NCI-H345 treated with DMSO at 0.1 percent for 48 hours (cell line): ENCODE data around the gene ANAPC10.
"Not testable (repeated sequence)": the region's sequence is repeated elsewhere in the genome, so short reads cannot be mapped to it uniquely, and the experiment has no call there.

Experiments
- DNase-seq: peaks from one replicate; lab custom pipeline; 2025; ENCODE audit not compliant: unreplicated experiment; lab: John Stamatoyannopoulos, UW

The ANAPC10 gene

DNA sequence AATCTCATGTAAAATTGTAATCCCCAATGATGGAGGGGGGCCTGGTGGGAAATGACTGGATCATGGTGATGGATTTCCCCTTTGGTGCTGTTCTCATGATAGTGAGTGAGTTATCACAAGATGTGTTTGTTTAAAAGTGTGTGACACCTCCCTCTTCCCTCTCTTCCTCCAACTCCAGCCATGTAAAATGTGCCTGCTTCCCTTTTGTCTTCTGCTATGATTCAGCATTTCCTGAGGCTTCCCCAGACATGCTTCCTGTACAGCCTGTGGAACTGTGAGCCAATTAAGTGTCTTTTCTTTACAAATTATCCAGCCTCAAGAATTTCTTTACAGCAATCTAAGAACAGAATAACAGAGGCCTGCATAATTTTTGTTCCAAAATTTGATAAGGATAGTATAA lies 85.2 kb downstream of the ANAPC10 start:
- DNase-seq, result no peak

DNA sequence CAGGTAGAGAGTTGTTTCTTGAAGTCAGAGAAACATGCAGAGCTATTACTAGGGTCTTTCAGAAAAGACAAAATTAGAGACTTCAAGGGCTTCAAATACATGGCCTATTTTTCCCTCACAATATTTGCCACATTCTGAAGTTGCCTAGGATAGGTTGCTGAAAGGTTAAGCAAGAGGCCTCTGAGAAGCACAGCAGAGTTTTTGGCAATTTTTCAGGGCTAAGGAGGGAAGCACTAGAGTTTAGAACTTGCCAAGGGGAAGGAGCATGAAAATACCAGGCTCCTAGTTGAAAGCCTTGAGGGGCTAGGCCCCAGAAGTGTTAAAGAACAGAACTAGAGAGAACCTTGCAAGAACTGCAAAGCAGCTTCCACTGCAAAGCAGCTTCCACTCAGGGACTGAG lies 86.4 kb downstream of the ANAPC10 start:
- DNase-seq, result no peak

DNA sequence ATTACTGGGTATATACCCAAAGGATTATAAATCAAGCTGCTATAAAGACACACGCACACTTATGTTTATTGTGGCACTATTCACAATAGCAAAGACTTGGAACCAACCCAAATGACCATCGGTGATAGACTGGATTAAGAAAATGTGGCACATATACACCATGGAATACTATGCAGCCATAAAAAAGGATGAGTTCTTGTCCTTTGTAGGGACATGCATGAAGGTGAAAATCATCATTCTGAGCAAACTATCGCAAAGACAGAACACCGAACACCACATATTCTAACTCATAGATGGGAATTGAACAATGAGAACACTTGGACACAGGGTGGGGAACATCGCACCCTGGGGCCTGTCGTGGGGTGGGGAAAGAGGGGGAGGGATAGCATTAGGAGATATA lies 87.7 kb downstream of the ANAPC10 start:
- not testable (repeated sequence) for DNase-seq

DNA sequence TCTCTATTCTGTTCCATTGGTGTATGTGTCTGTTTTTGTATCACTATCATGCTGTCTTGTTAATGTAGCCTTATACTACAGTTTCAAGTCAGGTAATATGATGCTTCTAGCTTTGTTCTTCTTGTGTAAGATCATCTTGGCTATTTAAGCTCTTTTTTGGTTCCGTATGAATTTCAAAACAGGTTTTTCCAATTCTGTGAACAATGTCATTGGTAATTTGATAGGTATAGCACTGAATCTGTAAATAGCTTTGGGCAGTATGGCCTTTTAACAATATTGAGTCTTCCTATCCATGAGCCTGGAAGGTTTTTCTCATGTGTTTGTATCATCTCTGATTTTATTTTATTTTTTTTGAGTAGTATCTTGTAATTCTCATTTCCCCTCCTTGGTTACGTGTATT lies 94.3 kb downstream of the ANAPC10 start:
- no peak for DNase-seq

DNA sequence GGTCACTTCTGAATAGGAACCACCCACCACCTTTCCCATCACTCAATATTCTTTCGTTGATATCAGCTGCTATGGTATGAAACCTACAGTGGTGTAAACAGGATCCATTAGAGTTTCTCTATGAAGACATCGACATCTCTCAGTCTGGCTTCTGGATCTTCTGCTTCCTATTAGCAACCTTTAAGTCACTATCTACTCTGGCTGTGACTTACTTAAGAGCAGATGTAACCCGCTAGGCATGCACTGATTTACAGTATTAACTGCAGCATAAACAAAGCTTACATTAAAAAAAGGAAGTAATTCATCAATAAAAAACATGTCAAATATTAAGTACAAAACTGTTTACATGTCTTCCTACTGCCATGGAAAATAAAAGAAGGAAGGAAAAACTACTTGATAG lies 96.4 kb downstream of the ANAPC10 start:
- no peak for DNase-seq

DNA sequence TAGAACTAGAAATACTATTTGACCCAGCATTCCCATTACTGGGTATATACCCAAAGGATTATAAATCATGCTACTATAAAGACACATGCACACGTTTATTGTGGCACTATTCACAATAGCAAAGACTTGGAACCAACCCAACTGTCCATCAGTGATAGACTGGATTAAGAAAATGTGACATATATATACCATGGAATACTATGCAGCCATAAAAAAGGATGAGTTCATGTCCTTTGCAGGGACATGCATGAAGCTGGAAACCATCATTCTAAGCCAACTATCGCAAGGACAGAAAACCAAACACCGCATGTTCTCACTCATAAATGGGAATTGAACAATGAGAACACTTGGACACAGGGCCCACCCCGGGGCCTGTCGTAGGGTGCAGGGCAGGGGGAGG lies 97.3 kb downstream of the ANAPC10 start:
- not testable (repeated sequence) for DNase-seq

DNA sequence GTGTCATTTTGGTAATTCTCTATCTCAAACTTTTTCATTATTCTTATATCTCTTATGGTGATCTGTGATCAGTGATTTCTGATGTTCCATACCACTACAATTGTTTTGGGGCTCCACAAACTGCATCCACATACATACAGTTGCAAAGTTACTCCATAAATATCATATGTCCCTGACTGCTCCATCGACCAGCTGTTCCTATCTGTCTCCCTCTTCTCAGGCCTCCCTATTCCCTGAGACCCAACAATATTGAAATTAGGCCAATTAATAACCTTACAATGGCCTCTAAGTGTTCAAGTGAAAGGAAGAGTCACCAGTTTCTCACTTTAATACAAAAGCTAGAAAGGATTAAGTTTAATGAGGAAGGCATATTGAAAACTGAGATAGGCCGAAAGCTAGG lies 108.7 kb downstream of the ANAPC10 start:
- DNase-seq, result no peak

DNA sequence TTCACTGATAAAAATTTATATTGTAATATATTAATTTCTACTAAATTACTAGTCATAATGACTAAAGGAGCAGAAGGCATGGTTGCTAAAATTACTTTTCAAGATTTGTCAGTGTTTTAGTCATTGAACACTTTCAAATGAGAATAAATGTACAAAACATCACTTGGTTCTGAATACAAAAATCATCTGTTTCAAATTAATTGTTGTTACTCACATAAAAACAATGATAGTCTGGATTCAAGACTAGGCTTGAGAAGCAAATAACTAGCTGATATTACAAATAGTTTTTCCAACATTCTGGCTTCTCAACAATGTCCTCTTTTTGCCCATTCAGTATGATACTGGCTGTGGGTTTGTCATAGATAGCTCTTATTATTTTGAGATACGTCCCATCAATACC lies 112.5 kb downstream of the ANAPC10 start:
- DNase-seq, result no peak

DNA sequence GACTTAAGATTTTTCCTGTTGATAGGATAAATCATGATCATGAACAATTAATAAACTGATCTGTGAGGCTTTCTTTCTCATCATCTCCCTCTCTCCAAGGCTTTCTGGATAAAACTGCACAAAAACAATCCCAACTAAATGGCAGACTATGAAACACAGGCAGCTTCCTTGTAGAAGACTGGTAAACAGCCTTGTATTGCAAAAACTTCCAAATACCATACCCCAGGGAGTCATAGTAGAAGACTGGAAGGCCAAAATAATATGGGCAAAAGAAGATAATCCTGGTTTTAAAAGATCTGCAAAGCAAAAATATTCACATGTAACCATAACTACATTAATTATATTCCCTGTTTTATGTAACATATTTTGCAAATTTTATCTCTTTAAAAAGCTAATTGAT lies 113.0 kb downstream of the ANAPC10 start:
- DNase-seq, result no peak

DNA sequence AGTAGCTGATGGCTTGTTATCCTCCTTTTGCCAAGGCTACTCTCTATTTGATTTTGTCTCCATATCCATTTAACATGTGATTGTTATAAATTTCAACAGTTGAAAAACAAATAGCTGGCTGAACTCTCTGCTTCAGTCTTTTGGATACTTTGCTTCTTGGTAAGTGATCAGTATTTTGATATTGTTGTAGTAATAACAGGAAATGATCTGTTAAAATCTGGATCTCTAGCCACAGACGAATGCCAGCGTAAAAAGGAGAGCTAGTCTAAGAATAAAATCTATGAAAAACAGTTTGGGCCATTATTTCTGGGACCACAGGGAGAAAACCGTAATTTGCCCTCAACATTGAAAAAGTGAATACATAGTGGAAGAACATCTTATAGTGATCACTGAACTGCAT lies 113.8 kb downstream of the ANAPC10 start:
- DNase-seq, result no peak

DNA sequence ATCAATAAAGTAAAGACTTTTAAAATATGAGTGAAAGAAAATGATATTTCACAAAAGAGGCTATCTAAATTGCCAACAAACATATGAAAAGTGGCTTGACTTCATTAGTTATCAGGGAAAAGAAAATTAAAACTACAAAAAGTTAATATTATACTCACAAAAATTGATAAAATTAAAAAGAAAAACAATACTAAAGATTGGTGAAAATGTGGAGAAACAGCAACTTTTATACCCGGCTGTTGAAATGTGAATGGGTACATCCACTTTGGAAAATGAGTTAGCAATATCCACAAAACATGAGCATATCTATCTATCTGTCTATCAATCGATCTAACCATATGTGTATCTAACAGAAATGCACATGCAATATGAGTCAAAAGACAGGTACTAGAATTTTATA lies 122.3 kb downstream of the ANAPC10 start:
- no peak for DNase-seq

DNA sequence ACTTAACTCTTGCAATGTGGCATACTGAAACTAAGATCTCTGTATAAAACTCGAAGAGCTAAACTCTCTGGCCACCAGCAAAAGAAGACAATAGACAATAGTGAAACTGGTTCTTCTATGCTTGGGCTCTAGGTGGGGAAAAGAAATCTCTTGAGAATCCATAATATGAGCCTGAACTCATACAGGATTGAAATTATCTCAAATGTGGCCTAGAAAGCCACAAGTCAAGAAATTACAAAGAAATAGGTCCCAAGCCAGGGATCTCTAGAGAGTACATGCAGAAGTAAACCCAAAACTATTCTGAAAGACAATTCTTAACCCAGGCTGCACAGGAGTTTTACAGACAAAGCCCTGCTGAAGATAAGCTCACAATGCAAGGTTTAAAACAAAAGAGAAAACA lies 127.4 kb downstream of the ANAPC10 start:
- DNase-seq, result no peak

DNA sequence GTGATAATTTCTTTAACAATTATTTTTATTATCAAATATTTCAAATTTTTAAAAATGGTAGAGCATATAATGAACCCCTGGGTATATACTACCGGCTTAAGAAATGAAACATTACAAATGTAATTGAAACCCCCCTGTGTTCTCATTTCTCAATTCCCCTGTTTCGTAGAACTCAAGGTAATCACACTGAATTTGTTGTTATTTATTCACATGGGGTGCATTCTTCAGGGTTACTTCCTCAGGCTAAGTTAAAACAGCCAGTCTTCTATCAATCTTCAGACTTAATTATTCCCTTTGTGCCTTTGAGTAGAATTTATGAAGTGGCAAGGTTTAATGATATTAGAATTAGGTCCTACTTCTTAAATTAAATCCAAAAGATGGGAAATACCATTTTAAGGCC lies 128.2 kb downstream of the ANAPC10 start:
- no peak for DNase-seq

DNA sequence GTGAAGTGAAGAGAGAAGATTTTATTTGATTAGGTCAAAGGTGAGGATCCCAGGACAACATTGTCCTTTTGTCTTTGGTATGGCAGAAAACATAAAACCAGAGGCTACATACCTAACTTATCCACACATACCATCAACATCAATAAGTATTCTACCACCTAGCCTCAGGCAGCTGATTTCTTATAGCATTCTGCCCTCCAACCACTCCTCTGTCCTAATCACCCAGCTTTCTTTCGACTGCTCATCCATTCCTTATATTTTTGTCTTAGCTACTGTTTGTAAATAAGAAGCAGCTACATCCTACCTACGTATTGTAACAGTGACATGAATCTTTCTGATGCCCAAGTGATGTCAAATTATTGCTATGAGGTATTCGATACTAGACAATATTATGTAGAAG lies 129.4 kb downstream of the ANAPC10 start:
- DNase-seq, result no peak

DNA sequence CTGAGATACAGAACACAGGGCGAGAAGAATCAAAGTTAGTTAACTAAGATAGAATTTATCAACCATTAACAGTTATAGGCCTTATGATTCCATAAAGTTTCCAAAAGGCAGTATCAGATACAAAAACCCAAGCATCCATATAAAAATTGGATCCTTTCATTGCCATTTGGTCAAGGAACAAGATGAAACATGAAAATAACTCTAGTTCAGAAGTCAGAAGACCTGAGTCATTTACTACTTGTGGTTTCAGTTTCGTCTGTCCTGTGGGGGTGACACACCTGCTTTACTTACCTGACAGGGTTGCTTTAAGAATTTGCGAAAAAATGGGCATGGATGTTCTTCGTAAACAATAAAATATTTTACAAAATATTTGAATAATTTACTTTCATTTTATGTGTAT lies 130.8 kb downstream of the ANAPC10 start:
- no peak for DNase-seq

DNA sequence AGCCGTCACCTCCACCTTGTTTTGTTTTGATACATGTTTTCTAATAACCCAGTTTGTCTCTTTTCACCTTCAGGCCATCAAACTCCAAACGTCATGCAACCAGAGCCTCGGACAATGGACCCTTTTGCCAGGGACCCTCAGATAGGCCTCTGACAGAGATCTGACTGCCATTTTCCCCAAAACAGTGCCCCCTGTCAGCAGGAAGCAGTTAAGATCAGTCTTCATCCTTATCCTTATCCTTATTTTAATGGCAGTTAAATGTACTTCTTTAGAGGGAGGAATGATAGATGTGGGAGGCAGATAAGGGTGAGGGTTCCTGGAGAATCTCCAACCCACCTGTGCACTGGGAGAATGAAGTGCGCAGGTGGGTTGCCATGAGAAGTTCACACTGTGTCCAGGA lies 135.7 kb downstream of the ANAPC10 start:
- no peak for DNase-seq

DNA sequence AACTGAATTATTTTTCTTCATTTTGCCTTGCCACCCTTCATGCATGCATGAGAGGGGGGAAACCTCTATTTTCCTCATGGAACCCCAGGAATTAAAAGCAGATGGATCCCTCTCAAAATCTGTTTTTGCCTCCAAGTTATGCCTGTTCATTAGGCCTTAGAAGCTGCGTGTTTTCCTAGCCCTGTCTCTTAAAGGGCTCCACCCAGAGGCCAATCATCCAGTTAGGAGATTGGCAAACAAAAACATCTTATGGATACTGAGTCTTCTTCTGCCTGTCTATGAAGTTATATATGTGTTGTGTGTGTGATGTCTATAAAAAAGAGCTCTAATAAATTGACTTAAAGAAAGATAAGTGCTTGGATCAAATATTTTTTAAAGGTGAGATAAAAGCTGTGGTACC lies 142.9 kb downstream of the ANAPC10 start:
- DNase-seq, result no peak

DNA sequence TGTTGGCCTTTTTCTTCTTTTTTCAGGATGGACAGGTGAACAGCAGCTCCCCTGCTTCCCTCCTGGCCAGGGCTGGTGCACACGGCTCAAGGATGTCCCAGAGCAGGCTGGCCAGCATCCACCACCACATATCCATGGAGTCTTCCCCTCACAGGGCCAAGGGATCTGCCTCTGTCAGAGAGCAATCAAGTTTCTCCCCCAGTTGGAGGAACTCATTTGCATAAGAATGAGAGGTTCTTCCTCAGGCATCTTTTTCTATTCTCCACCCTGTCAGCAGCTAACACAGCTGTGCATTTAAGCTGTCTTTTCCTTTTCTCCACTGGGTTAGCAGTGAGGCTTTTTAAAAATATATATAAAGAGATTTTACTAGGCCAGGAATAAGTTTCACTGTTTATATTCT lies 143.8 kb downstream of the ANAPC10 start:
- DNase-seq, result no peak

DNA sequence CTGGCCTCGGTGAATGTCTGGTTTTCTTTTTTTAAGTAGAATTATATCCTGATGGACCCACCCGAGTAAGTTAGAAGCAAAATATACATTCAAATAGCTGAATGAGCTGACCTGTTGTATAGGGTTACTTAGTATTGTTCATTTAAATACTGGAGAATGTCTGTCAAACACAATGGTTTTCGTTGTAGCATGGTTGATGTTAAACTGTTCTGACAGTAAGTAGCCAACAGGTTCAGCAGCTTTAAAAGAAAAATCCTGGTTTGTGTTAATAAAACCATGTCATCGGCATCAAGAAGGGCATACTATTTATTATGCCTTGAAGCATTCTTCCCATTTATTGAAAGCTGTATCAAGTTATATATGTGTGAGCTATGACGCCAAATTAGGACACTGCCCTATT lies 149.6 kb downstream of the ANAPC10 start:
- no peak for DNase-seq

DNA sequence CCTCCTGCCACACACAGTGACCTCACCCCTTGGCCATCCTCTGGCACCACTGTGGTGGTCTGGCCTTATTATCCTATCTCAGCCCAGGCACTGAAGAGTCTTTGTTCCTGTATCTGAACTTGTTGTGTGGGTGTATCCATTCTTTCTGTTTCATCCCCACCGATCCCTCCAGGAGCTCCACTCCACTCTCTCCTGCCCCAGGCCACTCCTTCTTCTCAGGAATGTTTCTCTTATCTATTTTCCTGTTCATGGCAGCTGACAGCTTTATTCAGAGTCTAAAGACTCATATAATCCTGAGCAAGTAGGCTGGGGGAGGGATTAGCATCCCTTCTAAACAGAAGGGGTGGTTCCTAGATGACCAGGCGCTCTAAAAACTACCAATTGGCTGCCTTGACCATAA lies 150.0 kb downstream of the ANAPC10 start:
- DNase-seq, result no peak
